GM18520 (cell line): Measurements from ENCODE around the gene MZB1.
"Not testable (repeated sequence)": the region's sequence is repeated elsewhere in the genome, so short reads cannot be mapped to it uniquely, and the experiment has no call there.

Experiments used
- ATAC-seq: cut with Tn5 transposase; IDR thresholded peaks from one replicate; pipeline ENCODE4 v1.9.1; 2021; ENCODE audit not compliant: unreplicated experiment

The MZB1 gene

GRCh38 chr5:139378101-139378825 is 11.4 kb downstream of the MZB1 start:
- no peak for ATAC-seq

GRCh38 chr5:139377226-139377625 is 12.5 kb downstream of the MZB1 start:
- no peak for ATAC-seq

GRCh38 chr5:139376364-139376763 is 13.3 kb downstream of the MZB1 start:
- ATAC-seq = no peak

GRCh38 chr5:139374909-139375308 is 14.8 kb downstream of the MZB1 start:
- ATAC-seq = no peak

GRCh38 chr5:139371482-139372435 is 18.0 kb downstream of the MZB1 start:
- ATAC-seq = no peak

GRCh38 chr5:139369181-139369580 is 20.5 kb downstream of the MZB1 start:
- ATAC-seq = no peak

- no peak for ATAC-seq
Measured at GRCh38 chr5:139368613-139369012, 21.1 kb downstream of the MZB1 start.

- ATAC-seq = no peak
Measured at GRCh38 chr5:139364466-139364865, 25.2 kb downstream of the MZB1 start.

GRCh38 chr5:139363937-139364336 is 25.8 kb downstream of the MZB1 start:
- no peak for ATAC-seq

GRCh38 chr5:139361835-139362429 is 27.8 kb downstream of the MZB1 start:
- ATAC-seq = no peak

- ATAC-seq = no peak
Measured at GRCh38 chr5:139360384-139360783, 29.3 kb downstream of the MZB1 start.

GRCh38 chr5:139358064-139358463 is 31.6 kb downstream of the MZB1 start:
- ATAC-seq = no peak

GRCh38 chr5:139355900-139356299 is 33.8 kb downstream of the MZB1 start:
- ATAC-seq = not testable (repeated sequence)

- ATAC-seq = no peak
Measured at GRCh38 chr5:139354186-139354585, 35.5 kb downstream of the MZB1 start.

GRCh38 chr5:139347863-139348262 is 41.9 kb downstream of the MZB1 start:
- not testable (repeated sequence) for ATAC-seq

GRCh38 chr5:139345442-139345841 is 44.3 kb downstream of the MZB1 start:
- not testable (repeated sequence) for ATAC-seq

GRCh38 chr5:139344177-139344576 is 45.5 kb downstream of the MZB1 start:
- ATAC-seq = no peak

- no peak for ATAC-seq
Measured at GRCh38 chr5:139343476-139343875, 46.2 kb downstream of the MZB1 start.

GRCh38 chr5:139342423-139342723 is 47.3 kb downstream of the MZB1 start:
- no peak for ATAC-seq

- ATAC-seq = peak; percentile 93
Measured at GRCh38 chr5:139341689-139342422, 47.9 kb downstream of the MZB1 start, which contains the start of gene PAIP2. PAIP2 (plus strand) TSS chr5:139341854; CDS start chr5:139363785, 21,931 bp downstream.

GRCh38 chr5:139341187-139341688 is 48.5 kb downstream of the MZB1 start:
- ATAC-seq = no peak
